HG03520 (cell line): ENCODE measurements around the gene C11orf21.

ENCODE experiments used
- ATAC-seq: cut with Tn5 transposase; IDR thresholded peaks from one replicate; pipeline ENCODE4 v1.9.1; 2021; ENCODE audit warnings: mild to moderate bottlenecking, moderate library complexity; ENCODE audit not compliant: unreplicated experiment

Gene C11orf21

DNA sequence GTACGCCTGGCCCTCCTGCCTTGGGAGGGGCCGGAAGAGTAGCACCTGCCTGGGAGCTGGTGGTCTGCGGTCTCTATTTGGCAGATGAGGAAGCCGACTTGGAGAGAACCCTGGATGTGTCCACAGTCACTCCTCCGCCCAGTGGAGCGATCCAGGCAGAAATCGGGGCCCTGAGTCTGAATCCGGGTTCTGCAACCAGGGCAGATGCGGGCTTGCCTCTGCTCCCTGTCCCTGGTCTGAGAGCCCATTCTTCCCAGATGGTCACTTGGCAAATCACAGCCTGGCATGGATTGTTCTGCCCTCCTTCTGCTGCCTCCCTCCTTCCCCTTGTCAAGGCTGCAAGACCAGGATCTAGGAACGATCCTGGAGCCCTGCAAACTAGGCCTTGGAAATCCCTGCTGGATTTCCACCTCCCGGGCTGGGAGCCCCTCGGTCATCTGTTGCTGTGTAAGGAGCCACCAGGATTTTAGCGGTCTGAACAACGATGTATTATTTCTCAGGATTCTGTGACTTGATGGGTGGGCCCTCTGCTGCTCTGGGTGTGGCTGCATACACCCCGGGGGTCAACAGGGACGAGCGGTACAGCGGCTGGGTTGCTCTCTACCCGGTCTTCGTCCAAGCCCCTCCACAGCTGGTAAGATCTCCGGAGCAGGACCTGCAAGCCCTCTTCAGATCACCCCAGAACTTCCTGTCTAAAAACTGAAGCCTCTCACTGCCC is 29.3 kb downstream of the C11orf21 start:
- ATAC-seq, result no peak

- no peak for ATAC-seq
These were observed 30.1 kb downstream of the C11orf21 start for GRCh38 chr11:2271327-2272227.

- ATAC-seq, result no peak
These were observed 30.7 kb downstream of the C11orf21 start for GRCh38 chr11:2271077-2271326.

DNA sequence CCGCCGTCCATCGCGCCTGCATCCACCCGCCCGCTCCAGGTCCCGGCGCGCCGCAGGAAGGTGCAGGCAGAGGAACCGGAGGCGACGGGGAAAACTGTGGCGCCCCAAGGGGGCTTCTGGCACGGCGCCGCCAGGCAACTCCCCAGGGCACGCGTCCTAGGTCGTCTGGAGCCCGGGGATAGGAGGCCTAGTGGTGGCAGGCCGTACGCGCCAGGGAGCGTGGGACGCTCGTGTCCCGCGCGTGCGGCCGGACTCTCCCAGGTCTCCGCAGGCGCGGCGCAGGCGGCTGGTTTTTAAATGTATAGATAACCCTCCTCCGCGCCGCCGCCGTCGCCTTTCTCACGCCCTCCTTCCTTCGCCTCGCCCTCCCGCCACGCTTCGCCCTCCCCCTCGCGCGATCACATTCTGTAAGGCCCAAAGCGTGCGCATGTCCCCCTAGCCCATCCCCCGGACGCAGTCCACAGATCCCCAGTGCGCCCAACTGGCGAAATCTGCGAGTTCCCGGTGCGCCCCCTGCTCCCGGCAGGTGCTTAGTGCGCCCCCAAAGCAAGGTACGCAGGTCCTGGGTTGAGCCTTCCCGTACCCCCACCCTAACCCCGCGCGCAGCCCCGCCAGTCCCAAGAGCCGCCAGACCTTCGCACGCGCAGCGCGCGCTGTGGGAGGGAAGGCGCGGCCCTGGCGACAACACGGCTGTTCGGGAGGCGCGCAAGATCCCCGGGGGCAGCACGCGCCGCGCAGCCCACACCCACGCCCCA is 31.2 kb downstream of the C11orf21 start, which contains the start of gene ASCL2:
TSS of gene ASCL2 (minus strand) at position 267 of the 755 bp plus-strand sequence. CDS start at position 11, 256 bp downstream.
- ATAC-seq, result no peak

DNA sequence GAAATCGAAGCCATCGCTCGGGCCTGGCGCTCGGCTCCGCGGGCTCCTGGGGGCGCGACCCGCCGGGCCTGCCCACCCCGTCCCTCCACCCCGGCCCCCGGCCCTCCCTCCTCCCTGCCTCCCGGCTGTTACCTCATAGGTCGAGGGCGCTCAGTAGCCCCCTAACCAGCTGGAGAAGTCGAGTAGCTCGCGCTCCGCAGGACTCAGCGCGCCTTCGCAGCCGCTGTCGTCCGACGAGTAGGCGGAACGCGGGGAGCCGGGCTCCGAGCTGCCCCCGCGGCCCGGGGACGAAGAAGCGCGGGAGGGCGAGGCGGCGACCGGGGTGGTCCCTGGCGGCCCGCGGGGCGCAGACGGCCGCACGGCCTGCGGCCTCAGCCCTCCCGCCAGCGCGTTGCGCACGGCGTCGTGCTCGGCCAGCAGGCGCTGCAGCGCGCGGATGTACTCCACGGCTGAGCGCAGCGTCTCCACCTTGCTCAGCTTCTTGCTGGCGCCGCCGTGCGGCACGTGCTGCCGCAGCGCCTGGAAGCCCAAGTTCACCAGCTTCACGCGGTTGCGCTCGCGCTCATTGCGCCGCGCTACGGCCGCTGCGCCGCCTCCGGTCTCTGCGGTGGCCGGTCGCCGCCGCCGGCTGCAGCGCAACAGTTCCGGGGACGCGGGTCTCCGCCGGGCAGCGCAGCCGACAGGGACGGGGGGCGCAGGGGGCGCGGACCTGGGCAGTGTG is 32.0 kb downstream of the C11orf21 start:
- ATAC-seq, result no peak

- no peak for ATAC-seq
These were observed 32.8 kb downstream of the C11orf21 start for GRCh38 chr11:2268729-2269600.

- ATAC-seq, result no peak
These were observed 33.6 kb downstream of the C11orf21 start for GRCh38 chr11:2267851-2268728.

DNA sequence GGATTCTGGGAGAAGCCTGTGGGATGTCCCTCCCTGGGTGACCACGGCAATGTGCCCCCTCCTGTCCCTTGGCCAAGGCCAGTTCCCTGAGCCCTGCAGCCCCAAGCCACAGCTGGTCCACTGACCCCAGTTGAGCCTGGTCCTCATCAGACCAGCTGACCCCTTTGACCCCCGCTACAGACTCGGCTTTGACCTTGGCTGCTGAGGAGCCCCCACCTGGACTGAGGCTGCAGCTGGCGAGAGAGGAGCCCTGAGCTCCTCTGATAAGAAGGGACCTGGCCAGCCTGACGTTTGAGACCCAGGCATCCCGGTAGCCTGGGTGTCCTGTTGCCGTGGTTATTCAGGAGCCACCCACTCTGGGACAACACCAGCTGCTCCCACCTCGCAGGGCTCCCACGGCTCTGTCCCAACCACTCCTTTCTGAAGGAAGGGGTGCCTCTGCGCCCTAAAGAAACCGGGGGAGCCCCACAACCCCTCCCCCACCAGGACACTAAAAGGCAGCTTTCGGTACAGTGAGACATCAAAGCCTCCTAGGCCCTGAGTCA is 34.3 kb downstream of the C11orf21 start:
- no peak for ATAC-seq

DNA sequence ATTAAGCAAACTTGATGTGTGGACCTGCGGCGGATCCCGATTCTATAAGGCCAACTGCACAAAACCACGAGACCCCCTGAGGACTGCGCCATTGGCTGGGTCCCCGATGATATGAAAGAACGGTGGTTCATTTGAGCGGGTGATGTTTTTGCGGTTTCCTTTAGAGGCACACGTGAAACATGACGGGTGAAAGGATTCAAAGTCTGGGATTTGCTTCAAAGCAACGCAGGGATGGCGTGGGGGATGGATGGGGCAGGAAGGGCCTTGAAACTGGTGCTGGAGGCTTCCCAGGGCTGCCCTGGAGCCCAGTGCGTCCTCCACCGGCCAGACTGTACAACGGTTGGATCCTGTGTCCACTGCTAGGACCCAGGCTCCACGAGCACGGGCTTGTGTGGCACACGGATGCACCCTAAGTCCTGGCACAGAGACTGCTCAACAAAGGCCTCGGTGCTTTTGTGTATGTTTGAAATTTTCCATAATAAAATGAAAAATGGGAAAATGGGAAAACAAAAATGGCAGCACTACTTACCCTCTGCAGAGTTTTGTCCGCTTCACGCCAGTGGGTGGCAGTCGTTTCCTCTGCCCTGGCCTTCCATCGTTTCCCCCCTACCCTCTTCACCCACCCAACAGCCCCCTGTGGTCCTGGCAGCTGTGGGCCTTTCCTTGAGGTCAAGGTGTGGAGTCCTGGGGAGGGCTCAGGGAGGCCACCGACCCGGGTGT is 35.0 kb downstream of the C11orf21 start:
- ATAC-seq, result no peak

DNA sequence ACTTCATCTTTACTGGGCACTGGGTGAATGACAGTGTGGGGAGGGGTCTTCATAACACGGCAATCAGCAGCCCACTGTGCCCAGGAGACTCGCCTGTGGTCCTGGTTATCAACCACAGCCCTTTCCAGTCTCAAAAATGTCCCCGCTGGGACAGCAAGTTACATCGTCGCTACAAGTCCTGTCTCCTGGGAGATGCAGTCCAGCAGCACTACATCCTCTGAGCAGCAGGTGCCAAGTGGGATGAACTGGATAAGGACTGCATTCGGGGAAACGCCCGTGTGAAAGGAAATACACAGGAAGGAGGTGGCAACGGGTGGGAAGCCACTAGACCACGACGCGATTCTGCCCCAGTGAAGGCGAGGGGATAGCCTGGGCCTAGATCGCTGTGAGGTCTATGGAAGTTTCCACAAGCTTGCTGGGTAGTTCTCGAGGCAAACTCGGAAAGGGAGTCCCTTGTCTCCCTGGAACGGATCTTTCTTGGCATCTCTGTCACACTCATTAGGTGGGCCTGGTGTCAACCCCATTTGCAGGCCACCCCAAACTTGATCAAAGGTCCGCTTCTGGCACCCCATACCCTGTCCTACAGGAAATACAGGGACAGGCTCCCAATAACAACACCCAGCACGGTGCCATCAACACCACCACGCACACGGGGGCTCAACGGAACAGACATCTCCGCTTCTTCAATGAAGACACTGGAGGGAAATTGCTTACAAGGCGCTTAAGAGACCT is 35.7 kb downstream of the C11orf21 start:
- ATAC-seq, result no peak

DNA sequence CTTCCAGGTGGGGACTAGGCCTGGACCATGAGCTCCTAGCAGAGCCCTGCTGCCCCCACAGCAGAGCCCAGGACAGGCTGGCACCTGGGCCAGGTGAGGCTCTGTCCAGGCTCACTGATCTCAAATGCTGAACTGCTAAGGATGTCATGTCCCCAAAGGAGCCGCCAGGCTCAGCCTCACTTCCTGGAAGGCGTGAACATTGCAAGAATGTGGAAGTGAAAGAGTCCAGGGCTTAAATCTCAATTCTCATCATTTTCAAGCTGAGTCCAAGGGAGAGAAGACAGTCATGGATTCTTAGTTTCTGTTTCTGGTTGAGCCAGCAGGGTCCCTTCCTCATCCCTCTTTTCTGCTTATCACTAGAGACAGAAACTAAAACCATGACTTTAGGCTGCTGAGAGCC is 36.3 kb downstream of the C11orf21 start:
- ATAC-seq, result no peak

DNA sequence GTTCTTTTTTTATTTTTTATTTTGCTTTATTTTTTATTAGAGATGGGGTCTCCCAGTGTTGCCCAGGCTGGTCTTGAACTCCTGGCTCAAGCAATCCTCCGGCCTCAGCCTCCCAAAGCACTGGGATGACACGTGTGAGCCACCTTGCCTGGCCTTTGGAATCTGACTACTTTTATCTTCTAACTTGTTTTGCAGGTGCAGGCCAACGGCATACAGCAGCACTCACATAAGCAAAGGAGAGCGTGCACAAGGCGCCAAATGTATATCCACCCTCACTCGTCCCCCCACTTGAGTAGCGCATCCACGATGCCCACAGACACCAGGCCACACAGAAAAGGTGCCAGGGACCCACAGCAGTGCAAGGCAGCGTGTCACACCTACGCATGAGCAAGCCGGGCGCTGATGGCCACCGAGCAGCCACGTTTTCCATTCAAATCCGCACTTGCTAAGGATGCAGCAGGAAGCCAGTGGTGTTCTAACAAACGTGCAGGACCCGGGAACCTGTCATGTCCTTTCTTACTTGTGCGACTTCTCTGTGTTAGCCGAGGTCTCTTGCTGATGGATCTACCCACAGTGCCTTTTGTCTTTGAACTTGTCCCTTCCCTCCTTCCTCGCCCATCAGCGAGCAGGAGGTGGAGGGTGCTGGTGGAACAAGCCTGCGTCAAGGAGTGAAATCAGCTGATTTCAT is 37.2 kb downstream of the C11orf21 start:
- no peak for ATAC-seq

GRCh38 chr11:2263724-2264360 is 37.9 kb downstream of the C11orf21 start:
- ATAC-seq, result no peak

GRCh38 chr11:2263071-2263565 is 38.6 kb downstream of the C11orf21 start:
- ATAC-seq, result no peak

DNA sequence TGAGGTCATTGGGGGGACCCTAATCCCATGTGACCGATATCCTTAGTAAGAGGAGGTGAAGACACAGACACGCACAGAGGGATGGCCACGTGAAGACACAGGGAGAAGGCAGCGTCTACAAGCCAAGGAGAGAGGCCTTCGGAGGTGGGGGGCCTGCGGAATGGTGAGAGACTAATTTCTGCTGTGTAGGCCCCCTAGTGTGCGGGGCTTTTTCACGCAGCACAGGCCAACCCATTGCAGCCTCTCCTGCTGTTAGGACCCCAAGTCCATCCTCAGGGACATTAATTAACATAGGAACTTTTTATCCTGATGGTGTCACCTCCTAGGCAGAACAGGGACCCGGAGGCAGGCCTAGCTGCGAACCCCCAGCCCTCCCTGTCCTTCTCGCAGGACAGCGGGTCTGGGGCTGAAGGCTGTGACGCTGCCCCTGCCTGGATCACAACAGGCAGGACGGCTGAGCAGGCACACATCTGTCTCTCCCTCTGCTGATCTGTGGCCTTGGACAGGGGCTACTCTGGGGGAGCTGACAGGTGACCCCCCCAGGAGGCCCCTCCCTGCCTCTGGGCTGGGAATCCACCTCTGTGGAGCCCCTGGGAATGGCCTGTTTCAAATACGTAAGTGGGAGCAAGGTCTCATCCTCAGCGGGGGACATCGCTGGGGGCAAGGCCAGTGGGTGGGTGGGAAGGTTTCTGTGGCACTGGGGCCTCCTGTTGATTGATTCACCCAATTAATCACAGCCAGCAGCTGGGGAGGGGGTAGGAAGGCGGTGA is 39.2 kb downstream of the C11orf21 start:
- ATAC-seq, result no peak
